ENCODE results near the gene FFAR4. TPM values are rescaled to one million over a fixed set of nuclear protein-coding genes. Genes with fewer than 3 reads are reported as not detected.
"Not testable (repeated sequence)": the region's sequence is repeated elsewhere in the genome, so short reads cannot be mapped to it uniquely, and the experiment has no call there.

Gene FFAR4
- under 1 TPM in 3 of 12 donors, not detected in 9; 0.05 to 0.14 (median 0.10) TPM for polyA plus RNA-seq (ENCODE audit: insufficient read length in 12 of 12)
- long read RNA-seq, donor 1, partial matches to known transcripts, result 0 of 4 reads
- long read RNA-seq, donor 1, other reads (novel, unspliced or antisense), result 0 of 4 reads
- long read RNA-seq, donor 2, partial matches to known transcripts, result 0 of 1 reads
- long read RNA-seq, donor 2, other reads (novel, unspliced or antisense), result 0 of 1 reads
- long read RNA-seq, donor 3, result 0 reads
- long read RNA-seq, donor 4, result 0 reads
- long read RNA-seq, donor 5, result 0 reads
- long read RNA-seq, donor 6, result 0 reads
- long read RNA-seq, donor 7, result 0 reads
- long read RNA-seq, donor 8, partial matches to known transcripts, result 0 of 1 reads
- long read RNA-seq, donor 8, other reads (novel, unspliced or antisense), result 0 of 1 reads
- long read RNA-seq, donor 9, result 0 reads
- long read RNA-seq, donor 10, result 0 reads
- long read RNA-seq, donor 11, result 0 reads

- no peak for DNase-seq
Observed at GRCh38 chr10:93566435-93567276, at the start of gene FFAR4. Gene FFAR4, plus strand, starts transcription at chr10:93566665. Its CDS starts 56 bp downstream, at chr10:93566721.

- no peak for DNase-seq
Observed at GRCh38 chr10:93518531-93518930, 47.9 kb upstream of the FFAR4 start.

- no peak for DNase-seq
Observed at GRCh38 chr10:93535293-93535692, 31.2 kb upstream of the FFAR4 start.

- DNase-seq, result not testable (repeated sequence)
Observed at GRCh38 chr10:93540871-93541270, 25.6 kb upstream of the FFAR4 start.

- peak; percentile 72 for DNase-seq
Observed at GRCh38 chr10:93541402-93542357, 24.8 kb upstream of the FFAR4 start.

- DNase-seq, result peak; percentile 72
Observed at GRCh38 chr10:93542358-93542791, 24.1 kb upstream of the FFAR4 start.

- not testable (repeated sequence) for DNase-seq
Observed at GRCh38 chr10:93546995-93547394, 19.5 kb upstream of the FFAR4 start.

GRCh38 chr10:93547522-93547921, 18.9 kb upstream of the FFAR4 start:
- no peak for DNase-seq

GRCh38 chr10:93548376-93549071, 17.9 kb upstream of the FFAR4 start:
- DNase-seq, result no peak

- DNase-seq, result no peak
Observed at GRCh38 chr10:93550606-93551005, 15.9 kb upstream of the FFAR4 start.

- no peak for DNase-seq
Observed at GRCh38 chr10:93552780-93553179, 13.7 kb upstream of the FFAR4 start.

- peak; percentile 35 for DNase-seq
Observed at GRCh38 chr10:93553482-93554315, 12.8 kb upstream of the FFAR4 start.

- no peak for DNase-seq
Observed at GRCh38 chr10:93554316-93554663, 12.2 kb upstream of the FFAR4 start.

- DNase-seq, result peak; percentile 46
Observed at GRCh38 chr10:93554760-93555432, 11.6 kb upstream of the FFAR4 start.

GRCh38 chr10:93559490-93559889, 7.0 kb upstream of the FFAR4 start:
- no peak for DNase-seq

GRCh38 chr10:93560541-93560940, 5.9 kb upstream of the FFAR4 start:
- DNase-seq, result no peak

GRCh38 chr10:93565446-93565845, 1.0 kb upstream of the FFAR4 start:
- DNase-seq, result no peak

- no peak for DNase-seq
Observed at GRCh38 chr10:93567277-93568104, 1.0 kb downstream of the FFAR4 start.

GRCh38 chr10:93568105-93568390, 1.6 kb downstream of the FFAR4 start:
- DNase-seq, result no peak

Measured in muscle of arm (tissue), 14 donors.